ENCODE data around the gene GPR17. TPM values are rescaled to one million over a fixed set of nuclear protein-coding genes. Genes with fewer than 3 reads are reported as not detected.

The GPR17 gene
- total and polyA plus RNA-seq, 2 experiments from 2014 or later, result not detected

DNA sequence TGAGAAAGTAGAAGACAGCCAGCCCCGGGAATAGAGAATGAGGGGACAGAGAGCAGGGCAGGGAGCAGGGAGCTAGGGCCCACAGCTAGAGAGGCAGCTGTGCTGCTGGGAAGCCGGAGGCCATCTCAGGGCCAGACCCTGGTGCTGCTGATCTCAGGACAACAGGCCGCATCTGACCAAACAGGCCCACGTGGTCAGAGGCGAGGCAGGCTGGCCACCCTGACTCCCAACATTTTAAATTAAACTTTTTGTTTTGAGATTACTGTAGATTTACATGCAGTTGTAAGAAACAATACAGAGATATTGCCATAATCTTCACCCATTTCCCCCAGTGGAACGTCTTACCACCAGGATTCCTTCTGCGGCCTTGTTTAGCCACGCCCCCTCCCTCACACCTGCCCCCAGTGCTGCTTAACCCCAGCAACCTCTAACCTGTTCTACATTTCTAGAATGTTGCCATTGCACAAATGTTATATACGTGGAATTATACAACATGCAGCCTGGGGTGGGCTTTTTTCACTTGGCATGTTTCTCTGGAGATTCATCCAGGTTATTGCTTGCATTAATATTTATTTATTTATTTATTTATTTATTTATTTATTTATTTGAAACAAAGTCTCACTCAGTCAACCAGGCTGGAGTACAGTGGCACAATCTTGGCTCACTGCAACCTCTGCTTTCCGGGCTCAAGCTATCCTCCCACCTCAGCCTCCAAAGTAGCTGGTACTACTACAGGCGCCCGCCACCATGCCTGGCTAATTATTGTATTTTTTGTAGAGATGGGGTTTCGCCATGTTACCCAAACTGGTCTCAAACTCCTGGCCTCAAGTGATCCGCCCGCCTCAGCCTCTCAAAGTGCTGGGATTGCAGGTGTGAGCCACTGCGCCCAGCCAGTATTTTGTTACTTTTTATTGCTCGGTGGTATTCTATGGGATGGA lies 48.6 kb upstream of the GPR17 start:
- no peaks in the 10 kb centered on the region for H3F3A ChIP-seq (replicated peaks; ENCODE audit: low read depth)
- no peaks in the 10 kb centered on the region for H3K36me3 Mint-ChIP-seq (ENCODE audit: low read depth)
- H3K4me3 Mint-ChIP-seq, result no peak overlapping the region
- no peaks in the 10 kb centered on the region for H3K9me2 ChIP-seq (ENCODE audit: insufficient read depth)
- H3K4me2 ChIP-seq, result no peak overlapping the region
- H4K20me1 ChIP-seq (replicated peaks; ENCODE audit: insufficient read depth), result no peaks in the 10 kb centered on the region
- TF ChIP-seq ZNF331 (CRISPR knock-in tag; IDR thresholded peaks at IDR 0.05; ENCODE audit: low read depth) (no peak), NANOG (IDR thresholded peaks at IDR 0.05; ENCODE audit: borderline replicate concordance) (no peak), JUNB (IDR thresholded peaks at IDR 0.05; ENCODE audit: unreplicated experiment) (no peak), EZH2 (IDR thresholded peaks at IDR 0.05; ENCODE audit: low read depth, unreplicated experiment) (no peak), CREB1 (CRISPR knock-in tag; IDR thresholded peaks at IDR 0.05; ENCODE audit: low read depth) (no peak), ZNF114 (CRISPR knock-in tag; IDR thresholded peaks at IDR 0.05) (no peak), POLR2AphosphoS5 (IDR thresholded peaks at IDR 0.05; ENCODE audit: low read depth) (no peak), STAT1 (IDR thresholded peaks at IDR 0.05; ENCODE audit: unreplicated experiment) (no peak), EZH2phosphoT487 (IDR thresholded peaks at IDR 0.05; ENCODE audit: unreplicated experiment) (no peak)
- TF ChIP-seq, protein P1, sequence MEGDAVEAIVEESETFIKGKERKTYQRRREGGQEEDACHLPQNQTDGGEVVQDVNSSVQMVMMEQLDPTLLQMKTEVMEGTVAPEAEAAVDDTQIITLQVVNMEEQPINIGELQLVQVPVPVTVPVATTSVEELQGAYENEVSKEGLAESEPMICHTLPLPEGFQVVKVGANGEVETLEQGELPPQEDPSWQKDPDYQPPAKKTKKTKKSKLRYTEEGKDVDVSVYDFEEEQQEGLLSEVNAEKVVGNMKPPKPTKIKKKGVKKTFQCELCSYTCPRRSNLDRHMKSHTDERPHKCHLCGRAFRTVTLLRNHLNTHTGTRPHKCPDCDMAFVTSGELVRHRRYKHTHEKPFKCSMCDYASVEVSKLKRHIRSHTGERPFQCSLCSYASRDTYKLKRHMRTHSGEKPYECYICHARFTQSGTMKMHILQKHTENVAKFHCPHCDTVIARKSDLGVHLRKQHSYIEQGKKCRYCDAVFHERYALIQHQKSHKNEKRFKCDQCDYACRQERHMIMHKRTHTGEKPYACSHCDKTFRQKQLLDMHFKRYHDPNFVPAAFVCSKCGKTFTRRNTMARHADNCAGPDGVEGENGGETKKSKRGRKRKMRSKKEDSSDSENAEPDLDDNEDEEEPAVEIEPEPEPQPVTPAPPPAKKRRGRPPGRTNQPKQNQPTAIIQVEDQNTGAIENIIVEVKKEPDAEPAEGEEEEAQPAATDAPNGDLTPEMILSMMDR (conservative IDR thresholded peaks at IDR 0.05; ENCODE audit: low read depth in 2 of 2), result no peak
- TF ChIP-seq, protein P2, sequence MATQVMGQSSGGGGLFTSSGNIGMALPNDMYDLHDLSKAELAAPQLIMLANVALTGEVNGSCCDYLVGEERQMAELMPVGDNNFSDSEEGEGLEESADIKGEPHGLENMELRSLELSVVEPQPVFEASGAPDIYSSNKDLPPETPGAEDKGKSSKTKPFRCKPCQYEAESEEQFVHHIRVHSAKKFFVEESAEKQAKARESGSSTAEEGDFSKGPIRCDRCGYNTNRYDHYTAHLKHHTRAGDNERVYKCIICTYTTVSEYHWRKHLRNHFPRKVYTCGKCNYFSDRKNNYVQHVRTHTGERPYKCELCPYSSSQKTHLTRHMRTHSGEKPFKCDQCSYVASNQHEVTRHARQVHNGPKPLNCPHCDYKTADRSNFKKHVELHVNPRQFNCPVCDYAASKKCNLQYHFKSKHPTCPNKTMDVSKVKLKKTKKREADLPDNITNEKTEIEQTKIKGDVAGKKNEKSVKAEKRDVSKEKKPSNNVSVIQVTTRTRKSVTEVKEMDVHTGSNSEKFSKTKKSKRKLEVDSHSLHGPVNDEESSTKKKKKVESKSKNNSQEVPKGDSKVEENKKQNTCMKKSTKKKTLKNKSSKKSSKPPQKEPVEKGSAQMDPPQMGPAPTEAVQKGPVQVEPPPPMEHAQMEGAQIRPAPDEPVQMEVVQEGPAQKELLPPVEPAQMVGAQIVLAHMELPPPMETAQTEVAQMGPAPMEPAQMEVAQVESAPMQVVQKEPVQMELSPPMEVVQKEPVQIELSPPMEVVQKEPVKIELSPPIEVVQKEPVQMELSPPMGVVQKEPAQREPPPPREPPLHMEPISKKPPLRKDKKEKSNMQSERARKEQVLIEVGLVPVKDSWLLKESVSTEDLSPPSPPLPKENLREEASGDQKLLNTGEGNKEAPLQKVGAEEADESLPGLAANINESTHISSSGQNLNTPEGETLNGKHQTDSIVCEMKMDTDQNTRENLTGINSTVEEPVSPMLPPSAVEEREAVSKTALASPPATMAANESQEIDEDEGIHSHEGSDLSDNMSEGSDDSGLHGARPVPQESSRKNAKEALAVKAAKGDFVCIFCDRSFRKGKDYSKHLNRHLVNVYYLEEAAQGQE (IDR thresholded peaks at IDR 0.05; ENCODE audit: unreplicated experiment), result no peak
- TF ChIP-seq, protein P3, sequence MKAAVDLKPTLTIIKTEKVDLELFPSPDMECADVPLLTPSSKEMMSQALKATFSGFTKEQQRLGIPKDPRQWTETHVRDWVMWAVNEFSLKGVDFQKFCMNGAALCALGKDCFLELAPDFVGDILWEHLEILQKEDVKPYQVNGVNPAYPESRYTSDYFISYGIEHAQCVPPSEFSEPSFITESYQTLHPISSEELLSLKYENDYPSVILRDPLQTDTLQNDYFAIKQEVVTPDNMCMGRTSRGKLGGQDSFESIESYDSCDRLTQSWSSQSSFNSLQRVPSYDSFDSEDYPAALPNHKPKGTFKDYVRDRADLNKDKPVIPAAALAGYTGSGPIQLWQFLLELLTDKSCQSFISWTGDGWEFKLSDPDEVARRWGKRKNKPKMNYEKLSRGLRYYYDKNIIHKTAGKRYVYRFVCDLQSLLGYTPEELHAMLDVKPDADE (IDR thresholded peaks at IDR 0.05), result no peak
- TF ChIP-seq, protein P4, sequence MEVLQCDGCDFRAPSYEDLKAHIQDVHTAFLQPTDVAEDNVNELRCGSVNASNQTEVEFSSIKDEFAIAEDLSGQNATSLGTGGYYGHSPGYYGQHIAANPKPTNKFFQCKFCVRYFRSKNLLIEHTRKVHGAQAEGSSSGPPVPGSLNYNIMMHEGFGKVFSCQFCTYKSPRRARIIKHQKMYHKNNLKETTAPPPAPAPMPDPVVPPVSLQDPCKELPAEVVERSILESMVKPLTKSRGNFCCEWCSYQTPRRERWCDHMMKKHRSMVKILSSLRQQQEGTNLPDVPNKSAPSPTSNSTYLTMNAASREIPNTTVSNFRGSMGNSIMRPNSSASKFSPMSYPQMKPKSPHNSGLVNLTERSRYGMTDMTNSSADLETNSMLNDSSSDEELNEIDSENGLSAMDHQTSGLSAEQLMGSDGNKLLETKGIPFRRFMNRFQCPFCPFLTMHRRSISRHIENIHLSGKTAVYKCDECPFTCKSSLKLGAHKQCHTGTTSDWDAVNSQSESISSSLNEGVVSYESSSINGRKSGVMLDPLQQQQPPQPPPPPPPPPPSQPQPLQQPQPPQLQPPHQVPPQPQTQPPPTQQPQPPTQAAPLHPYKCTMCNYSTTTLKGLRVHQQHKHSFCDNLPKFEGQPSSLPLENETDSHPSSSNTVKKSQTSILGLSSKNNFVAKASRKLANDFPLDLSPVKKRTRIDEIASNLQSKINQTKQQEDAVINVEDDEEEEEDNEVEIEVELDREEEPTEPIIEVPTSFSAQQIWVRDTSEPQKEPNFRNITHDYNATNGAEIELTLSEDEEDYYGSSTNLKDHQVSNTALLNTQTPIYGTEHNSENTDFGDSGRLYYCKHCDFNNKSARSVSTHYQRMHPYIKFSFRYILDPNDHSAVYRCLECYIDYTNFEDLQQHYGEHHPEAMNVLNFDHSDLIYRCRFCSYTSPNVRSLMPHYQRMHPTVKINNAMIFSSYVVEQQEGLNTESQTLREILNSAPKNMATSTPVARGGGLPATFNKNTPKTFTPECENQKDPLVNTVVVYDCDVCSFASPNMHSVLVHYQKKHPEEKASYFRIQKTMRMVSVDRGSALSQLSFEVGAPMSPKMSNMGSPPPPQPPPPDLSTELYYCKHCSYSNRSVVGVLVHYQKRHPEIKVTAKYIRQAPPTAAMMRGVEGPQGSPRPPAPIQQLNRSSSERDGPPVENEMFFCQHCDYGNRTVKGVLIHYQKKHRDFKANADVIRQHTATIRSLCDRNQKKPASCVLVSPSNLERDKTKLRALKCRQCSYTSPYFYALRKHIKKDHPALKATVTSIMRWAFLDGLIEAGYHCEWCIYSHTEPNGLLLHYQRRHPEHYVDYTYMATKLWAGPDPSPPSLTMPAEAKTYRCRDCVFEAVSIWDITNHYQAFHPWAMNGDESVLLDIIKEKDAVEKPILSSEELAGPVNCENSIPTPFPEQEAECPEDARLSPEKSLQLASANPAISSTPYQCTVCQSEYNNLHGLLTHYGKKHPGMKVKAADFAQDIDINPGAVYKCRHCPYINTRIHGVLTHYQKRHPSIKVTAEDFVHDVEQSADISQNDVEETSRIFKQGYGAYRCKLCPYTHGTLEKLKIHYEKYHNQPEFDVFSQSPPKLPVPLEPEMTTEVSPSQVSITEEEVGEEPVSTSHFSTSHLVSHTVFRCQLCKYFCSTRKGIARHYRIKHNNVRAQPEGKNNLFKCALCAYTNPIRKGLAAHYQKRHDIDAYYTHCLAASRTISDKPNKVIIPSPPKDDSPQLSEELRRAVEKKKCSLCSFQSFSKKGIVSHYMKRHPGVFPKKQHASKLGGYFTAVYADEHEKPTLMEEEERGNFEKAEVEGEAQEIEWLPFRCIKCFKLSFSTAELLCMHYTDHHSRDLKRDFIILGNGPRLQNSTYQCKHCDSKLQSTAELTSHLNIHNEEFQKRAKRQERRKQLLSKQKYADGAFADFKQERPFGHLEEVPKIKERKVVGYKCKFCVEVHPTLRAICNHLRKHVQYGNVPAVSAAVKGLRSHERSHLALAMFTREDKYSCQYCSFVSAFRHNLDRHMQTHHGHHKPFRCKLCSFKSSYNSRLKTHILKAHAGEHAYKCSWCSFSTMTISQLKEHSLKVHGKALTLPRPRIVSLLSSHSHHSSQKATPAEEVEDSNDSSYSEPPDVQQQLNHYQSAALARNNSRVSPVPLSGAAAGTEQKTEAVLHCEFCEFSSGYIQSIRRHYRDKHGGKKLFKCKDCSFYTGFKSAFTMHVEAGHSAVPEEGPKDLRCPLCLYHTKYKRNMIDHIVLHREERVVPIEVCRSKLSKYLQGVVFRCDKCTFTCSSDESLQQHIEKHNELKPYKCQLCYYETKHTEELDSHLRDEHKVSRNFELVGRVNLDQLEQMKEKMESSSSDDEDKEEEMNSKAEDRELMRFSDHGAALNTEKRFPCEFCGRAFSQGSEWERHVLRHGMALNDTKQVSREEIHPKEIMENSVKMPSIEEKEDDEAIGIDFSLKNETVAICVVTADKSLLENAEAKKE (CRISPR knock-in tag; IDR thresholded peaks at IDR 0.05), result no peak
- H3K4me1 Mint-ChIP-seq, result no peaks in the 10 kb centered on the region
- no peak; the same call in 2 of the 3 replicates for ATAC-seq
- peaks cover 2% of the 10 kb centered on the region for H3K27me3 Mint-ChIP-seq (ENCODE audit: insufficient read depth, low read depth, poor library complexity)
- no peak overlapping the region for H3K27ac Mint-ChIP-seq
- no peaks in the 10 kb centered on the region for H3K9me3 Mint-ChIP-seq
- H3K27me3 ChIP-seq (ENCODE audit: insufficient read depth), result no peaks in the 10 kb centered on the region
- peak overlapping the region; percentile 28; the same call in 1 of the 2 replicates for H2AFZ ChIP-seq
- H3K27ac ChIP-seq (ENCODE audit: low read depth), result no peak overlapping the region
- no peaks in the 10 kb centered on the region for H3K36me3 ChIP-seq (ENCODE audit: insufficient read depth)
- H3K79me2 ChIP-seq (replicated peaks; ENCODE audit: insufficient read depth), result no peaks in the 10 kb centered on the region
- no peak for DNase-seq (ENCODE audit: low spot score)
- H3K4me3 ChIP-seq, result no peak overlapping the region
- no peaks in the 10 kb centered on the region for H3K4me1 ChIP-seq (ENCODE audit: insufficient read depth)

Measured in GM23338 (cell line).